ENCODE data around the gene LILRB2. TPM values are rescaled to one million over a fixed set of nuclear protein-coding genes. Genes with fewer than 3 reads are reported as not detected.
"Not testable (repeated sequence)": the region's sequence is repeated elsewhere in the genome, so short reads cannot be mapped to it uniquely, and the experiment has no call there.

Gene LILRB2
- polyA plus RNA-seq, 1 of the 3 experiments (the other 2 are of a cell fraction) = not detected

- H3K4me1 ChIP-seq (ENCODE audit: control insufficient read depth in 1 of 2, insufficient read depth in 2 of 2, low read depth in 1 of 2, low read length in 1 of 2) = no peaks in the 10 kb centered on the region
- no peaks in the 10 kb centered on the region for H3K79me2 ChIP-seq (ENCODE audit: insufficient read depth)
- no peak for TF ChIP-seq RXRA (IDR thresholded peaks at IDR 0.05; ENCODE audit: borderline replicate concordance, low read depth)
- no peak for TF ChIP-seq ELF1 (IDR thresholded peaks at IDR 0.05)
- TF ChIP-seq FOXM1 (IDR thresholded peaks at IDR 0.05; ENCODE audit: low read depth) = no peak
- TF ChIP-seq, protein P1, sequence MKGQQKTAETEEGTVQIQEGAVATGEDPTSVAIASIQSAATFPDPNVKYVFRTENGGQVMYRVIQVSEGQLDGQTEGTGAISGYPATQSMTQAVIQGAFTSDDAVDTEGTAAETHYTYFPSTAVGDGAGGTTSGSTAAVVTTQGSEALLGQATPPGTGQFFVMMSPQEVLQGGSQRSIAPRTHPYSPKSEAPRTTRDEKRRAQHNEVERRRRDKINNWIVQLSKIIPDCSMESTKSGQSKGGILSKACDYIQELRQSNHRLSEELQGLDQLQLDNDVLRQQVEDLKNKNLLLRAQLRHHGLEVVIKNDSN (IDR thresholded peaks at IDR 0.05; ENCODE audit: borderline replicate concordance, low read depth) = no peak
- no peak for TF ChIP-seq FOXJ3 (CRISPR knock-in tag; IDR thresholded peaks at IDR 0.05)
- no peak for TF ChIP-seq PBX3 (IDR thresholded peaks at IDR 0.05)
- no peak for TF ChIP-seq TCF12 (IDR thresholded peaks at IDR 0.05)
- TF ChIP-seq REST (IDR thresholded peaks at IDR 0.05; ENCODE audit: low read depth, low read length) = no peak
- TF ChIP-seq TAF1 (IDR thresholded peaks at IDR 0.05; ENCODE audit: borderline replicate concordance, low read depth, low read length) = no peak
- no peak overlapping the region for H2AFZ ChIP-seq (ENCODE audit: low read depth)
- H3K9ac ChIP-seq = no peak overlapping the region
- no peaks in the 10 kb centered on the region for H3K36me3 ChIP-seq (replicated peaks in 1 of 2; ENCODE audit: control insufficient read depth in 1 of 2, insufficient read depth in 2 of 2, low read length in 1 of 2)
- no peaks in the 10 kb centered on the region for H4K20me1 ChIP-seq (ENCODE audit: insufficient read depth)
- H3K4me2 ChIP-seq = no peak overlapping the region
- no peaks in the 10 kb centered on the region for H3K9me3 ChIP-seq
- DNase-seq = no peak
- peaks cover 6% of the 10 kb centered on the region for H3F3A ChIP-seq (replicated peaks; ENCODE audit: insufficient read depth)
- WGBS (ENCODE audit: low lambda C conversion rate) = 6% methylated on average over 9 of the region's 9 CpGs
- no peak overlapping the region for H3K27ac ChIP-seq (ENCODE audit: low read depth in 2 of 2, low read length in 1 of 2)
- H3K4me3 ChIP-seq (ENCODE audit: low read depth in 2 of 2, low read length in 1 of 2) = no peak overlapping the region
- ChIA-PET POLR2A (no interaction called here), CTCF (interaction anchor here (1.0 to 1.9 kb wide), 2 partner anchors 17 kb away, joined by 3 to 7 read pairs; no protein-coding TSS in a partner anchor)
- H3K9me2 ChIP-seq = no peaks in the 10 kb centered on the region
- H3K27me3 ChIP-seq (ENCODE audit: insufficient read depth) = peaks cover 50% of the 10 kb centered on the region
Measured at GRCh38 chr19:54282686-54283470, 2.0 kb upstream of the LILRB2 start.

- H3K27ac ChIP-seq (ENCODE audit: low read depth in 2 of 2, low read length in 1 of 2); POLR2A ChIA-PET; DNase-seq; H3K79me2 ChIP-seq (ENCODE audit: insufficient read depth); H4K20me1 ChIP-seq (ENCODE audit: insufficient read depth); H3K9ac ChIP-seq; H3K36me3 ChIP-seq (replicated peaks in 1 of 2; ENCODE audit: control insufficient read depth in 1 of 2, insufficient read depth in 2 of 2, low read length in 1 of 2); H3F3A ChIP-seq (replicated peaks; ENCODE audit: insufficient read depth); H2AFZ ChIP-seq (ENCODE audit: low read depth); H3K4me3 ChIP-seq (ENCODE audit: low read depth in 2 of 2, low read length in 1 of 2); H3K4me1 ChIP-seq (ENCODE audit: control insufficient read depth in 1 of 2, insufficient read depth in 2 of 2, low read depth in 1 of 2, low read length in 1 of 2); H3K9me3 ChIP-seq; H3K9me2 ChIP-seq; H3K4me2 ChIP-seq: not testable (repeated sequence)
- WGBS (ENCODE audit: low lambda C conversion rate) = 5% methylated on average over 3 of the region's 5 CpGs
- peaks cover 60% of the 10 kb centered on the region for H3K27me3 ChIP-seq (ENCODE audit: insufficient read depth)
- CTCF ChIA-PET = interaction anchor here (1.0 kb wide), 1 partner anchor 15 kb away, joined by 3 read pairs; no protein-coding TSS in a partner anchor
Measured at GRCh38 chr19:54281729-54282075, 792 bp upstream of the LILRB2 start.

- H3K9me3 ChIP-seq; H3K4me1 ChIP-seq (ENCODE audit: control insufficient read depth in 1 of 2, insufficient read depth in 2 of 2, low read depth in 1 of 2, low read length in 1 of 2); H3K36me3 ChIP-seq (replicated peaks in 1 of 2; ENCODE audit: control insufficient read depth in 1 of 2, insufficient read depth in 2 of 2, low read length in 1 of 2); DNase-seq; H3K9me2 ChIP-seq; H3K79me2 ChIP-seq (ENCODE audit: insufficient read depth); H4K20me1 ChIP-seq (ENCODE audit: insufficient read depth); H2AFZ ChIP-seq (ENCODE audit: low read depth); H3K9ac ChIP-seq; H3K27ac ChIP-seq (ENCODE audit: low read depth in 2 of 2, low read length in 1 of 2); H3F3A ChIP-seq (replicated peaks; ENCODE audit: insufficient read depth); POLR2A ChIA-PET; H3K4me3 ChIP-seq (ENCODE audit: low read depth in 2 of 2, low read length in 1 of 2); H3K4me2 ChIP-seq: not testable (repeated sequence)
- WGBS (ENCODE audit: low lambda C conversion rate) = 7% methylated on average over 4 of the region's 10 CpGs
- CTCF ChIA-PET = interaction anchor here (1.1 kb wide), 1 partner anchor 14 kb away, joined by 5 read pairs; no protein-coding TSS in a partner anchor
- peaks cover 66% of the 10 kb centered on the region for H3K27me3 ChIP-seq (ENCODE audit: insufficient read depth)
Measured at GRCh38 chr19:54280441-54280840, 469 bp downstream of the LILRB2 start.

DNA sequence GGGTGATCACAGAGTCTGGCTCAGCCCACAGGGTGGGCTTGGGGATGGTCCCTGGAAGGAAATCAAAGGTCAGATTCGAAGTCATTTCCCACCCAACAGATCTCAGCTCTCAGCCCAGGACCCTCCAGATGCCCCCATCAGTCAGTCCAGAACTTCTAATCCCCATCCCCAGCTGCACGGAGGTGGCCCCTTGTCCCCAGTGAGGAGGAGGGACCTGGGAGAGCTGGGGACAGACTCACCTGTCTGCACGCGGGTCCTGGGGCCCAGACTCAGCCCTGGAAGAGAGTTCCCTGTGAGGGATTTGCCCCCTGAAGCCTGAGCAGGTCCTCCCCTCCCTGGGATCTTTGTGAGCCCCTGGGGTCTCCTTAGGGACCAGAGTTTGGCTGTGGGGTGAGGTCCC lies 885 bp downstream of the LILRB2 start:
- CTCF ChIA-PET = interaction anchor here (1.1 kb wide), 1 partner anchor 14 kb away, joined by 5 read pairs; no protein-coding TSS in a partner anchor
- H3K4me2 ChIP-seq; H3K27ac ChIP-seq (ENCODE audit: low read depth in 2 of 2, low read length in 1 of 2); H3K36me3 ChIP-seq (replicated peaks in 1 of 2; ENCODE audit: control insufficient read depth in 1 of 2, insufficient read depth in 2 of 2, low read length in 1 of 2); H3F3A ChIP-seq (replicated peaks; ENCODE audit: insufficient read depth); H4K20me1 ChIP-seq (ENCODE audit: insufficient read depth); H3K4me3 ChIP-seq (ENCODE audit: low read depth in 2 of 2, low read length in 1 of 2); H3K4me1 ChIP-seq (ENCODE audit: control insufficient read depth in 1 of 2, insufficient read depth in 2 of 2, low read depth in 1 of 2, low read length in 1 of 2); H2AFZ ChIP-seq (ENCODE audit: low read depth); H3K9me2 ChIP-seq; POLR2A ChIA-PET; H3K9me3 ChIP-seq; DNase-seq; H3K79me2 ChIP-seq (ENCODE audit: insufficient read depth); H3K9ac ChIP-seq: not testable (repeated sequence)
- peaks cover 65% of the 10 kb centered on the region for H3K27me3 ChIP-seq (ENCODE audit: insufficient read depth)
- 0% methylated on average over 4 of the region's 4 CpGs for WGBS (ENCODE audit: low lambda C conversion rate)
